Upper lobe of right lung (tissue), 1 donor: ENCODE measurements around the gene HLA-C. TPM values are rescaled to one million over a fixed set of nuclear protein-coding genes. Genes with fewer than 3 reads are reported as not detected.
A peak's percentile ranks its signal among the peaks of the same experiment; 100 is the strongest.
"Not testable (repeated sequence)": the region's sequence is repeated elsewhere in the genome, so short reads cannot be mapped to it uniquely, and the experiment has no call there.

ENCODE experiments used
- ATAC-seq: fragments of 200-7000 bp; cut with Tn5 transposase; one replicate; pipeline ENCODE4 v1.9.1; 2020; ENCODE audit warnings: mild to moderate bottlenecking, moderate library complexity
- DNase-seq: peaks from one replicate; pipeline ENCODE4 v3.0.0-alpha.2; 2020
- H3K27ac ChIP-seq: fragments of 200-600 bp; one replicate; pipeline ENCODE4 v1.8.0; 2022
- H3K27me3 ChIP-seq: fragments of 200-600 bp; one replicate; pipeline ENCODE4 v1.8.0; 2022; ENCODE audit warnings: mild to moderate bottlenecking
- H3K36me3 ChIP-seq: fragments of 200-600 bp; one replicate; pipeline ENCODE4 v1.8.0; 2022
- H3K4me1 ChIP-seq: fragments of 200-600 bp; one replicate; pipeline ENCODE4 v1.8.0; 2022
- H3K4me3 ChIP-seq: fragments of 200-600 bp; one replicate; pipeline ENCODE4 v1.8.0; 2022; ENCODE audit warnings: mild to moderate bottlenecking
- H3K9me3 ChIP-seq: fragments of 200-600 bp; one replicate; pipeline ENCODE4 v1.8.0; 2022
- CTCF ChIP-seq: fragments of 200-600 bp; IDR thresholded peaks from one replicate; pipeline ENCODE4 v1.8.0; 2022; ENCODE audit warnings: antibody characterized with exemption
- intact Hi-C: fragments of 100-400 bp; cut with DNase I; formaldehyde crosslinking; loops from one replicate; pipeline ENCODE4 v1.11.0; 2022
- total RNA-seq: library from RNA; stranded (reverse); fragmentation: NEBNext Ultra II Directional; extraction: Animal tissue kit (Norgen Biotek cat#: 25700); gene quantifications from one replicate; pipeline ENCODE4 v1.2.1, GENCODE V29; 2021
- donor health status: DM: no; HTN: yes; CAD: no; lungs with severe emphysema.

Gene HLA-C
- total RNA-seq, 1 donor from 2014 or later, result 1,073 TPM

GRCh38 chr6:31246051-31246521 is 25.8 kb downstream of the HLA-C start:
- H3K4me1 ChIP-seq, result no peaks in the 10 kb centered on the region
- DNase-seq, result no peak
- no peaks in the 10 kb centered on the region for H3K9me3 ChIP-seq
- H3K27me3 ChIP-seq, result no peaks in the 10 kb centered on the region
- ATAC-seq, result peak; percentile 71
- H3K4me3 ChIP-seq, result no peak overlapping the region
- intact Hi-C loops, result no loop called here
- no peaks in the 10 kb centered on the region for H3K36me3 ChIP-seq
- H3K27ac ChIP-seq, result no peak overlapping the region
- no peak for TF ChIP-seq CTCF

DNA sequence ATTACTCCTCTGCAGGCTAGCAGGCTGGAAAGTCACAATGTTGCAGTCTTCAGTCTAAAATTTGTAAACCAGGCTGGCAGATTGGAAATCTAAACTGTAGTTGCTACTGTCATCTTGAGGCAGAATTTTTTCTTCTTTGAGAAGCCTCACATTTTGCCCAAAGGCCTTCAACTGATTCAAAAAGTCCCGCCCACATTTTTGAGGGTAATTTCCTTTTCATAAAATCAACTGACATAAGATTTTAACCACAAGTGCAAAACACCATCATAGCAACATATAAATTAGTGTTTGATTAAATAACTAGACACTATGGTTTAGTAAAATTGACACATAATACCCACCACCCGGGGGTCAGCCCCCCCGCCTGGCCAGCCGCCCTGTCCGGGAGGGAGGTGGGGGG is 28.4 kb downstream of the HLA-C start:
- no peak for TF ChIP-seq CTCF
- H3K27me3 ChIP-seq, result no peaks in the 10 kb centered on the region
- intact Hi-C loops, result no loop called here
- ATAC-seq (no peak), DNase-seq (no peak)
- no peaks in the 10 kb centered on the region for H3K4me1 ChIP-seq
- H3K36me3 ChIP-seq, result no peaks in the 10 kb centered on the region
- no peaks in the 10 kb centered on the region for H3K9me3 ChIP-seq
- H3K27ac ChIP-seq, result no peak overlapping the region
- no peak overlapping the region for H3K4me3 ChIP-seq

- ATAC-seq (no peak), DNase-seq (no peak)
- no peak overlapping the region for H3K4me3 ChIP-seq
- TF ChIP-seq CTCF, result no peak
- no peaks in the 10 kb centered on the region for H3K9me3 ChIP-seq
- H3K27ac ChIP-seq, result no peak overlapping the region
- intact Hi-C loops, result no loop called here
- no peaks in the 10 kb centered on the region for H3K4me1 ChIP-seq
- no peaks in the 10 kb centered on the region for H3K27me3 ChIP-seq
- H3K36me3 ChIP-seq, result no peaks in the 10 kb centered on the region
Observed at GRCh38 chr6:31239854-31240253, 32.0 kb downstream of the HLA-C start.

GRCh38 chr6:31234101-31234500 is 37.8 kb downstream of the HLA-C start:
- ATAC-seq, H3K4me3 ChIP-seq, H3K4me1 ChIP-seq, DNase-seq, intact Hi-C loops, H3K9me3 ChIP-seq, H3K27me3 ChIP-seq, H3K36me3 ChIP-seq, H3K27ac ChIP-seq: not testable (repeated sequence)

DNA sequence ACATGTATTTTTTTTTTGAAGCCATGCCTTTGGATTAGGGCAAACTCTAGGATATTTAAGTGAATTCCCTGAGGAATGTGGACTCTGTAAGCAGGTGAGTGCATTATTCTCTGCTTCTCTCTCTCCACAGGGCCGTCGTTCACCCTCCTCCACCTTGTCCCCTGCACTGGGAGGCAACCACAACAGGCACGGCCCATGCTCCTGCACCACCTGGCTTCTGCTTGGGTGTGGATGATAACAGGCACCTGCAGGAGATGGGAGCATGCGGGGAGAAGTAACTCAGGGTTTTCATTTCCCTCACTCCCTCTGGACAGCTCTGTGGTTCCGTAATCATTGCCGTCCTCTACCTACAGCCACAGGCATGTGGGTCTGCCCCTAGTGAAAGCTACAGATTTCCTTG is 43.4 kb downstream of the HLA-C start:
- no peak for ATAC-seq
- DNase-seq, result no peak
- Histone ChIP-seq H3K36me3 (no peaks in the 10 kb centered on the region), H3K9me3 (no peaks in the 10 kb centered on the region), H3K27ac (no peak overlapping the region), H3K4me3 (no peak overlapping the region), H3K4me1 (no peaks in the 10 kb centered on the region), H3K27me3 (no peaks in the 10 kb centered on the region)
- TF ChIP-seq CTCF, result no peak
- intact Hi-C loops, result no loop called here

DNA sequence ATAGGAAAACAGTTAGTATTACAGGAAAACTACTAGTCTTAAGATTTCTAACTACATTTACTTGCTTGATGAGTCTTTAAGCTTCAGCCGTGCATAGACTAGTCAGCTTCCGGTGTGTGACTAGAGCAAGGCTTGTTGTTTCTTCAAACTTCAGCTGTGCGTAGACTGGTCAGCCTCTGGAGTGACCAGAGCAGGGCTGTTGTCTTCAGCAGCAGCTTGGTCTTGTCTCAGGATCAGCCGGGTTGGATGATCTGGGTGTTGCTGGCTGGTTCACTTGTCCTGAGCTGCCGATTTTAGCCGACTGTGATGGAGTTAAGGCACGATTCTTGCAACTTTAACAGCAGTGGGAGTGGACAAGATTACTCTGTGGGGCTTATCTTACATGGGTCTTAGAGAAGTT is 44.7 kb downstream of the HLA-C start:
- Histone ChIP-seq H3K4me3 (no peak overlapping the region), H3K36me3 (no peaks in the 10 kb centered on the region), H3K27ac (no peak overlapping the region), H3K4me1 (no peaks in the 10 kb centered on the region), H3K27me3 (no peaks in the 10 kb centered on the region), H3K9me3 (no peaks in the 10 kb centered on the region)
- intact Hi-C loops, result no loop called here
- DNase-seq (no peak), ATAC-seq (no peak)
- no peak for TF ChIP-seq CTCF
